ENCODE measurements around the gene TRIM52. TPM values are rescaled to one million over a fixed set of nuclear protein-coding genes. Genes with fewer than 3 reads are reported as not detected.

Gene TRIM52
- total and polyA plus RNA-seq, 2 of the 13 experiments (the other 11 are each of a cell fraction or from before 2014, with no cell fraction given): 7.2 to 11.6 TPM

- TF ChIP-seq, protein P1, sequence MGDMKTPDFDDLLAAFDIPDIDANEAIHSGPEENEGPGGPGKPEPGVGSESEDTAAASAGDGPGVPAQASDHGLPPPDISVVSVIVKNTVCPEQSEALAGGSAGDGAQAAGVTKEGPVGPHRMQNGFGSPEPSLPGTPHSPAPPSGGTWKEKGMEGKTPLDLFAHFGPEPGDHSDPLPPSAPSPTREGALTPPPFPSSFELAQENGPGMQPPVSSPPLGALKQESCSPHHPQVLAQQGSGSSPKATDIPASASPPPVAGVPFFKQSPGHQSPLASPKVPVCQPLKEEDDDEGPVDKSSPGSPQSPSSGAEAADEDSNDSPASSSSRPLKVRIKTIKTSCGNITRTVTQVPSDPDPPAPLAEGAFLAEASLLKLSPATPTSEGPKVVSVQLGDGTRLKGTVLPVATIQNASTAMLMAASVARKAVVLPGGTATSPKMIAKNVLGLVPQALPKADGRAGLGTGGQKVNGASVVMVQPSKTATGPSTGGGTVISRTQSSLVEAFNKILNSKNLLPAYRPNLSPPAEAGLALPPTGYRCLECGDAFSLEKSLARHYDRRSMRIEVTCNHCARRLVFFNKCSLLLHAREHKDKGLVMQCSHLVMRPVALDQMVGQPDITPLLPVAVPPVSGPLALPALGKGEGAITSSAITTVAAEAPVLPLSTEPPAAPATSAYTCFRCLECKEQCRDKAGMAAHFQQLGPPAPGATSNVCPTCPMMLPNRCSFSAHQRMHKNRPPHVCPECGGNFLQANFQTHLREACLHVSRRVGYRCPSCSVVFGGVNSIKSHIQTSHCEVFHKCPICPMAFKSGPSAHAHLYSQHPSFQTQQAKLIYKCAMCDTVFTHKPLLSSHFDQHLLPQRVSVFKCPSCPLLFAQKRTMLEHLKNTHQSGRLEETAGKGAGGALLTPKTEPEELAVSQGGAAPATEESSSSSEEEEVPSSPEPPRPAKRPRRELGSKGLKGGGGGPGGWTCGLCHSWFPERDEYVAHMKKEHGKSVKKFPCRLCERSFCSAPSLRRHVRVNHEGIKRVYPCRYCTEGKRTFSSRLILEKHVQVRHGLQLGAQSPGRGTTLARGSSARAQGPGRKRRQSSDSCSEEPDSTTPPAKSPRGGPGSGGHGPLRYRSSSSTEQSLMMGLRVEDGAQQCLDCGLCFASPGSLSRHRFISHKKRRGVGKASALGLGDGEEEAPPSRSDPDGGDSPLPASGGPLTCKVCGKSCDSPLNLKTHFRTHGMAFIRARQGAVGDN (CRISPR knock-in tag; IDR thresholded peaks at IDR 0.05): peak; percentile 75; the same call in 1 of the 2 replicates
- TF ChIP-seq ZHX1 (CRISPR knock-in tag; IDR thresholded peaks at IDR 0.05; ENCODE audit: low read depth) (peak; percentile 1; the same call in 1 of the 2 replicates), AGO2 (optimal IDR thresholded peaks at IDR 0.05; ENCODE audit: low read depth, low read length) (peak; percentile 91), POLR2G (IDR thresholded peaks at IDR 0.05; ENCODE audit: low read depth, low read length) (peak; percentile 70), ZSCAN21 (CRISPR knock-in tag; IDR thresholded peaks at IDR 0.05; ENCODE audit: borderline replicate concordance) (no peak), KDM6A (CRISPR knock-in tag; IDR thresholded peaks at IDR 0.05; ENCODE audit: low read depth) (no peak), ERF (CRISPR knock-in tag; IDR thresholded peaks at IDR 0.05) (0 out of 2 replicates have a peak, but pooled peaks have one; percentile 24), ZNF382 (CRISPR knock-in tag; IDR thresholded peaks at IDR 0.05; ENCODE audit: borderline replicate concordance) (no peak), MATR3 (CRISPR knock-in tag; IDR thresholded peaks at IDR 0.05) (no peak), MIER2 (CRISPR knock-in tag; IDR thresholded peaks at IDR 0.05) (no peak), MAF1 (CRISPR knock-in tag; IDR thresholded peaks at IDR 0.05; ENCODE audit: borderline replicate concordance) (peak; percentile 50; the same call in 1 of the 2 replicates), HMG20A (CRISPR knock-in tag; IDR thresholded peaks at IDR 0.05; ENCODE audit: borderline replicate concordance) (no peak), GATAD1 (CRISPR knock-in tag; IDR thresholded peaks at IDR 0.05) (peak; percentile 61; the same call in 1 of the 2 replicates), KDM5A (IDR thresholded peaks at IDR 0.05; ENCODE audit: borderline replicate concordance, low read length) (peak; percentile 42; the same call in 1 of the 2 replicates), DPF2 (CRISPR knock-in tag; IDR thresholded peaks at IDR 0.05; ENCODE audit: borderline replicate concordance, low read depth) (no peak), ZBTB38 (CRISPR knock-in tag; IDR thresholded peaks at IDR 0.05) (peak; percentile 13; the same call in 1 of the 2 replicates), MAFG (CRISPR knock-in tag; IDR thresholded peaks at IDR 0.05) (peak; percentile 8; the same call in 1 of the 2 replicates)
- TF ChIP-seq, protein P2, sequence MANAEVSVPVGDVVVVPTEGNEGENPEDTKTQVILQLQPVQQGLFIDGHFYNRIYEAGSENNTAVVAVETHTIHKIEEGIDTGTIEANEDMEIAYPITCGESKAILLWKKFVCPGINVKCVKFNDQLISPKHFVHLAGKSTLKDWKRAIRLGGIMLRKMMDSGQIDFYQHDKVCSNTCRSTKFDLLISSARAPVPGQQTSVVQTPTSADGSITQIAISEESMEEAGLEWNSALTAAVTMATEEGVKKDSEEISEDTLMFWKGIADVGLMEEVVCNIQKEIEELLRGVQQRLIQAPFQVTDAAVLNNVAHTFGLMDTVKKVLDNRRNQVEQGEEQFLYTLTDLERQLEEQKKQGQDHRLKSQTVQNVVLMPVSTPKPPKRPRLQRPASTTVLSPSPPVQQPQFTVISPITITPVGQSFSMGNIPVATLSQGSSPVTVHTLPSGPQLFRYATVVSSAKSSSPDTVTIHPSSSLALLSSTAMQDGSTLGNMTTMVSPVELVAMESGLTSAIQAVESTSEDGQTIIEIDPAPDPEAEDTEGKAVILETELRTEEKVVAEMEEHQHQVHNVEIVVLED (CRISPR knock-in tag; IDR thresholded peaks at IDR 0.05; ENCODE audit: borderline replicate concordance): peak; percentile 42; the same call in 1 of the 2 replicates
- TF ChIP-seq, protein P3, sequence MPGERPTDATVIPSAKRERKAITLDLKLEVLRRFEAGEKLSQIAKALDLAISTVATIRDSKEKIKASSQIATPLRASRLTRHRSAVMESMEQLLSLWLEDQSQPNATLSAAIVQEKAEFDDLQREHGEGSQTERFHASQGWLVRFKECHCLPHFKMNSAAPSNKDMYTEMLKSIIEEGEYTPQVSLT (CRISPR knock-in tag; IDR thresholded peaks at IDR 0.05; ENCODE audit: borderline replicate concordance, low read depth): no peak
Measured at GRCh38 chr5:181261320-181262049, 542 bp upstream of the TRIM52 start (continued).

Measured in HepG2 (cell line).